HG02852 (cell line): ENCODE measurements around the gene GSAP.
"Not testable (repeated sequence)": the region's sequence is repeated elsewhere in the genome, so short reads cannot be mapped to it uniquely, and the experiment has no call there.

Experiments used
- ATAC-seq: cut with Tn5 transposase; IDR thresholded peaks from one replicate; pipeline ENCODE4 v1.9.1; 2021; ENCODE audit warnings: mild to moderate bottlenecking, moderate library complexity; ENCODE audit not compliant: unreplicated experiment

GSAP gene

GRCh38 chr7:77306231-77307067, 109.7 kb downstream of the GSAP start:
- no peak for ATAC-seq

DNA sequence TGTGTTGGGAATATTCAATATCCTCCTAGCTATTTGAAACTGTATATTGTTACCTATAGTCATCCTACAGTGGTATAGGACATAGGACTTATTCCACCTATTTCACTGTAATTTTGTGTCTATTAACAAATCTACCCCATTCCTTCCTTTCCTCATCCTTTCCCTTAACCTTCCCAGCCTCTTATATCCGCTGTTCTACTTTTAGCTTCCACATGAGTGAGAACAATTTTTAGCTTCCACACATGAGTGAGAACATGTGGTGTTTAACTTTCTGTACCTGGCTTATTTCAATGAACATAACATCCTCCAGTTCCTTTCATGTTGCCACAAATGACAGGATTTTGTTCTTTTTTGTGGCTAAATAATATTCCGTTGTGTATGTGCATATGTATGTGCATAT, 120.6 kb downstream of the GSAP start:
- ATAC-seq: no peak

GRCh38 chr7:77293046-77293445, 123.1 kb downstream of the GSAP start:
- no peak for ATAC-seq

DNA sequence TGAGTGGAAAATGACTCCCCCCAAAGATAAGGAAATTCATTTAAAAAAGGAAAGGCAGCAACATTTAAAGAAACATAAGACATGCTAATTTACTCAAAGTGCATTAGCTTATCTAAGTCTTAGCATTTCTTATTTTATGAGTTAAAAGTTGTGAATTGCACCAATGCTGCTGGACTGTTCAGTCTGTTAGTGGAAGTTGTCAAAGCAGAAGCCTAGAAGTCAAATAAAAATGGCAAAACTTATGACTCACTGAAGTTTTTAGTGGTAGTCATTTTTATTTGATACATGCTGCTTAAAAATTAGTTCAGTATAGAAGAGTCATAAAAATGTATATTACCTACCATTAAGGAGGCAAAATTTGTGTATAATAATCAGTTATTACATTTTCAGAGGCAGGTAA, 125.7 kb downstream of the GSAP start:
- ATAC-seq: no peak

- ATAC-seq: no peak
Observed at GRCh38 chr7:77289387-77289786, 126.8 kb downstream of the GSAP start.

DNA sequence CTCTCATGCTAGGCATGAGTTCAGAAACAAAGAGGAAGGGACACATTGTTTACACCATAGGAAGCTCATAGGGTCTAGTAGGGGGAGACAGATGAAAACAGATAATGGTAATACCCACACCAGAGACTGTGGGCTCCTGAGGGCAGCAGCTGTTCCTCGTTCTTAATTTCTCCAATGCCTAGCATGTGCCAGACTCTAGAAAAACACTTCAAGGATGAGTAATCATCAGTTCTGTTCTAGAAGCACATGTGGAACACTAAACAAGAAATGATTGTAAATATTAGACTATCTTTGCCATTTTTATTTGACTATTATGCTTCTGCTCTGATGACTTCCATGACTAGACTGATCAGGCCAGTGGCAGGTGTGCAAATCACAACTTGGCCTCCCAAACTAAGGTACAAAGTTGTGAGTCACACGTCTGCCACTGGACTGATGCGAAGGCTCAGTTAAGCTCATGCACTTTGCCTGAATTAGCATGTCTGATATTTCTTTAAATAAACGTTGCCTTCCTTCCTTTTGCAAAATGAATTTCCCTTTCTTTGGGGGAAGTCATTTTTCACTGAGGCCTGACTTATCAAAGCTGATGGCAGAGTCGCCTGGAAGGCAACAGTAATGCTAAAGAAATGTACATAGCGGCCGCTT, 127.4 kb downstream of the GSAP start:
- no peak for ATAC-seq

- no peak for ATAC-seq
Observed at GRCh38 chr7:77284616-77285015, 131.5 kb downstream of the GSAP start.

- ATAC-seq: no peak
Observed at GRCh38 chr7:77284005-77284404, 132.1 kb downstream of the GSAP start.

GRCh38 chr7:77282897-77283296, 133.3 kb downstream of the GSAP start:
- ATAC-seq: no peak

- no peak for ATAC-seq
Observed at GRCh38 chr7:77281780-77282478, 134.2 kb downstream of the GSAP start.

DNA sequence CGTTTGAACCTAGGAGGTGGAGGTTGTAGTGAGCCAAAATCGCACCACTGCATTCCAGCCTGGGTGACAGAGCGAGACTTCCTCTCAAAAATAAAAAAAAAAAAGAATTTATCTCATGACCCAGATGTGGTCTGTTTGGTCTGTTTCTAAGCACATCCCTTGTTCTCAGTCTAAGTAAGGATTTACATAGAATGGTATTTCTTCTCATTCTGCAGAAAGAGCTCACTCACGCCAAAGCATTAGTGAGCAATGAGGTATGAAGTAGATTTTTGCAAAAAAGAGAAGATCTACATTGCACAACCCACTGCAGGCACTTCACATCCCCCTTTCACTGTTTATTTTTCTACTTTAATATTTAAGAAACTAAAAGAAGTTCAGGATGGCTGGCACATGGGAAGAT, 140.0 kb downstream of the GSAP start:
- ATAC-seq: no peak

GRCh38 chr7:77275663-77276062, 140.5 kb downstream of the GSAP start:
- not testable (repeated sequence) for ATAC-seq

DNA sequence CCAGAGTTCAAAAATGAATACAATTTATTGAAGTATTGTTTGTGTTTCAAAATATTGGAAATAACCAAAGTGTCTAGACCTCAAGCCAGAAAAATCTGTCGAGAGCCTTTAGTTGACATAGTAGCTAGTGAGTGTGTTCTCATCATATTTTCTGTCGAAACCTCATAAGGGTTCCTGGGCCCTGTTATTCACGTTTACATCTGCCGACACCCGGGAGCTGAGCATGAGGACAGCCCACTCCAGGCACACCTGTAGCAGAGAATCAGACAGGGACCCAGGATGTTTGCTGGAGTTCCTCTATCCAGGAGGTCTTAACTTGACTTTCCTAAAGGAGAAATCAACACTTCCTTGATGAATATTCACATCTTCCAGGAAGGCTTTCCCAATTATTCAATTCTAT, 144.4 kb downstream of the GSAP start:
- ATAC-seq: no peak

DNA sequence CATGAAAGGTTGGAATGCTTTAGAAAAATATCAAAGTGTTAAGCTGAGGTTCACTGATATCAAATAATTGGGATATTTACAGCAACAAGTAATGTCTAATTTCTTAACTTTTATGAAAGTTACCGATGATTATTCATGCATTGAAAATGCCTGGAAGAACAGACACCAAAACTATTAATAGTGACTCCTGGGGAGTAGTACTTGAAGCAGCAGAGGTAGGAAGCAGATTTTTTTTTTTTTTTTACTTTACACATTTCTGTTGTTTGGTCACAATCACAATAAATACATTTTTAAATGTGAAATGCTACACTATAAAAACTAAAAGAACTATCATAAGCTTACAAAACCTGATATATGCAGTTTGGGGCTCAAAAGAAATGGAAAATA, 146.1 kb downstream of the GSAP start:
- ATAC-seq: no peak

- ATAC-seq: no peak
Observed at GRCh38 chr7:77269360-77270093, 146.6 kb downstream of the GSAP start.

- ATAC-seq: peak; percentile 86
Observed at GRCh38 chr7:77266291-77266794, 149.8 kb downstream of the GSAP start.

DNA sequence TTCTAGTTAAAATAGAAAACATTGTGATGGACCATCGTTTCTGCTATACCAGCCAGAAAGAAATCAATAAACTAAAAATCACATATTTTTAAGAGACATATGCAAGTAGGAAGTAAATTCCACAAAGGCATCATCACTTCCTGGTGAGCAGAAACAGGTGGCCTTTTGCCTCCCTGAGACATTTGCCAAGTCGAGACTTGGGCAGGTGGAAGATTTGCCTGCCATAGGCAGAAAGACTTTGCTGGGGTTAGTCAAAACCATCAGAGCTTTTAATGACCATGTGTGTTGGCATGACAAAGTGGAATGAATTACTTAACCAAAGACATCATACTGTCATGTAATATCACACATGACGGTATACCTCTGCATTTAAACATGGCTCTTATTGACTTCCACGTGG, 150.5 kb downstream of the GSAP start:
- no peak for ATAC-seq

DNA sequence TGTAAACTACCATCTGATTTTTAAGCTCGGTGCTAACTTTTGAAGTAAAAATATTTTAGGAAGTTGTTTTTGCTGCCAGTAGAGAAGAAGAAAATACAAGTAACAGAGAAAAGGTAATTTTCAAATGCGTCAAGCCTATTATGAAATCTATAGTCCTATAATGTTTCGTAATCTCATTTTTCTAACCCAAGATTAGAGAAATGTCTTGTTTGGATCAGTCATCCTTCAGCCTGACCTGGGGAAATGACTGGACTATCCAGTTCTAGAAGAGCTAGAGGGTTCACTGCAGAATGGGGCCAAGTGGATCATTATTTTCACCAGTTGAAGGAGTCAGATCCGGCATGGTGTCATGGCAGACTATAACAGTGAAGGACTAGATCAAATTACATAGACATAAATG, 153.8 kb downstream of the GSAP start:
- no peak for ATAC-seq
